Fibroblast of lung (primary cell): ENCODE data around the gene GALP. TPM values are rescaled to one million over a fixed set of nuclear protein-coding genes. Genes with fewer than 3 reads are reported as not detected.

Experiments used
- DNase-seq, 2 donors: peaks; one replicate each; pipeline versions ENCODE4 v3.0.0 to v3.0.0-alpha.2; 2010; ENCODE audit warnings: low read depth in 2 of 2
- H2AFZ ChIP-seq: 2 replicates; pipeline ENCODE4 v1.5.1; 2012; ENCODE audit warnings: low read length, control low read depth, inconsistent platforms
- H3K27ac ChIP-seq: 2 replicates; pipeline ENCODE4 v1.5.1; 2011; ENCODE audit warnings: low read length, control low read depth; ENCODE audit not compliant: insufficient read depth
- H3K27me3 ChIP-seq: 2 replicates; pipeline ENCODE4 v1.5.1; 2011; ENCODE audit warnings: mild to moderate bottlenecking, low read length; ENCODE audit not compliant: control insufficient read depth, insufficient read depth
- H3K36me3 ChIP-seq: 2 replicates; pipeline ENCODE4 v1.5.1; 2011; ENCODE audit warnings: low read length; ENCODE audit not compliant: control insufficient read depth, insufficient read depth
- H3K4me1 ChIP-seq: 2 replicates; pipeline ENCODE4 v1.5.1; 2011; ENCODE audit warnings: low read length; ENCODE audit not compliant: control insufficient read depth, insufficient read depth; ENCODE audit errors: extremely low read depth
- H3K4me2 ChIP-seq: 2 replicates; pipeline ENCODE4 v1.5.1; 2011; ENCODE audit warnings: low read length, control low read depth; ENCODE audit not compliant: insufficient read depth; ENCODE audit errors: extremely low read depth
- H3K4me3 ChIP-seq, 4 experiments: fragments of 200-600 bp in 1 of 4; sonication (generic) in 1 of 4; replicated peaks in 1 of 4; 2 replicates each; pipeline ENCODE4 v1.5.1; 2011 to 2016; ENCODE audit warnings: low read length in 4 of 4, low read depth in 3 of 4, mild to moderate bottlenecking in 3 of 4, control low read depth in 2 of 4, inconsistent platforms in 1 of 4, mixed read lengths in 1 of 4; ENCODE audit not compliant: insufficient read depth in 1 of 4; ENCODE audit errors: control extremely low read depth in 1 of 4
- H3K79me2 ChIP-seq: 2 replicates; pipeline ENCODE4 v1.5.1; 2012; ENCODE audit warnings: mild to moderate bottlenecking, low read length, inconsistent platforms; ENCODE audit not compliant: control insufficient read depth, insufficient read depth
- H3K9ac ChIP-seq: 2 replicates; pipeline ENCODE4 v1.5.1; 2011; ENCODE audit warnings: mild to moderate bottlenecking, low read length, control low read depth; ENCODE audit not compliant: insufficient read depth
- H3K9me3 ChIP-seq: 2 replicates; pipeline ENCODE4 v1.5.1; 2012; ENCODE audit warnings: low read depth, low read length; ENCODE audit not compliant: control insufficient read depth, insufficient read depth
- H4K20me1 ChIP-seq: 2 replicates; pipeline ENCODE4 v1.5.1; 2011; ENCODE audit warnings: low read length; ENCODE audit not compliant: control insufficient read depth, insufficient read depth; ENCODE audit errors: extremely low read depth
- CTCF ChIP-seq, 2 donors: IDR thresholded peaks in 1 of 2; conservative IDR thresholded peaks in 1 of 2; 1 replicate in 1 of 2; 2 replicates in 1 of 2; pipeline ENCODE4 v1.5.1; 2011 to 2012; ENCODE audit warnings: low read length in 2 of 2, control low read depth in 1 of 2, inconsistent platforms in 1 of 2, low read depth in 1 of 2, mild to moderate bottlenecking in 1 of 2
- EZH2 ChIP-seq: IDR thresholded peaks from 2 replicates; pipeline ENCODE4 v1.5.1; 2012; ENCODE audit warnings: low read length, control low read depth, mild to moderate bottlenecking; ENCODE audit errors: missing control alignments
- polyA plus RNA-seq, 2 donors: library from polyadenylated mRNA; depleted of rRNA in 1 of 2; stranded (reverse) in 1 of 2; unstranded in 1 of 2; fragments of >200 nt; gene quantifications; 2 replicates each; pipeline ENCODE4 v1.2.1, GENCODE V29; 2011 to 2012; ENCODE audit warnings: missing spikeins in 1 of 2
- total RNA-seq: library from RNA; depleted of rRNA; stranded (reverse); fragments of >200 nt; gene quantifications from 2 replicates; pipeline ENCODE4 v1.2.1, GENCODE V29; 2014

GALP gene
- total and polyA plus RNA-seq, 2 donors (not counting 1 experiment from before 2014, with no cell fraction given): not detected

- Histone ChIP-seq H3K9ac (no peak overlapping the region), H2AFZ (no peak overlapping the region), H3K79me2 (no peaks in the 10 kb centered on the region), H3K36me3 (no peaks in the 10 kb centered on the region), H3K27ac (no peak overlapping the region), H3K4me3 (no peak overlapping the region), H4K20me1 (no peaks in the 10 kb centered on the region), H3K4me1 (no peaks in the 10 kb centered on the region), H3K4me2 (no peak overlapping the region), H3K9me3 (no peaks in the 10 kb centered on the region), H3K27me3 (no peaks in the 10 kb centered on the region)
- TF ChIP-seq EZH2 (no peak), CTCF (conservative IDR thresholded peaks at IDR 0.05 in 1 of 2, IDR thresholded peaks at IDR 0.05 in 1 of 2; ENCODE audit: low read depth in 1 of 2, low read length in 2 of 2) (no peak)
- DNase-seq: no peak
These were observed 41.2 kb upstream of the GALP start for GRCh38 chr19:56134654-56134921.

GRCh38 chr19:56136362-56136761 is 39.4 kb upstream of the GALP start:
- Histone ChIP-seq H3K9me3 (no peaks in the 10 kb centered on the region), H2AFZ (no peak overlapping the region), H3K4me1 (no peaks in the 10 kb centered on the region), H3K4me2 (no peak overlapping the region), H3K4me3 (no peak overlapping the region), H3K36me3 (no peaks in the 10 kb centered on the region), H3K27me3 (no peaks in the 10 kb centered on the region), H3K79me2 (no peaks in the 10 kb centered on the region), H3K27ac (no peak overlapping the region), H4K20me1 (no peaks in the 10 kb centered on the region), H3K9ac (no peak overlapping the region)
- TF ChIP-seq CTCF (conservative IDR thresholded peaks at IDR 0.05 in 1 of 2, IDR thresholded peaks at IDR 0.05 in 1 of 2; ENCODE audit: low read depth in 1 of 2, low read length in 2 of 2) (no peak), EZH2 (no peak)
- no peak for DNase-seq

- Histone ChIP-seq H4K20me1 (no peaks in the 10 kb centered on the region), H3K27ac (no peak overlapping the region), H3K4me2 (no peak overlapping the region), H3K36me3 (no peaks in the 10 kb centered on the region), H3K27me3 (no peaks in the 10 kb centered on the region), H3K4me3 (no peak overlapping the region), H3K79me2 (peaks cover 7% of the 10 kb centered on the region), H3K9me3 (no peaks in the 10 kb centered on the region), H3K4me1 (no peaks in the 10 kb centered on the region), H3K9ac (no peak overlapping the region), H2AFZ (no peak overlapping the region)
- TF ChIP-seq CTCF (conservative IDR thresholded peaks at IDR 0.05 in 1 of 2, IDR thresholded peaks at IDR 0.05 in 1 of 2; ENCODE audit: low read depth in 1 of 2, low read length in 2 of 2) (no peak), EZH2 (no peak)
- DNase-seq: no peak
These were observed 38.4 kb upstream of the GALP start for GRCh38 chr19:56137405-56137804.
